GM10266 (cell line): ENCODE results near the gene ADGRV1.
"Not testable (repeated sequence)": the region's sequence is repeated elsewhere in the genome, so short reads cannot be mapped to it uniquely, and the experiment has no call there.

Experiments used
- DNase-seq: peaks from one replicate; pipeline ENCODE4 v3.0.0; 2012; ENCODE audit errors: extremely low spot score
- TF ChIP-seq, protein P1 (sequence below): IDR thresholded peaks from 2 replicates; pipeline ENCODE4 v1.5.1; 2012; ENCODE audit warnings: mild to moderate bottlenecking, low read depth; ENCODE audit not compliant: control insufficient read depth, insufficient read depth; ENCODE audit errors: missing control alignments

Gene ADGRV1

DNA sequence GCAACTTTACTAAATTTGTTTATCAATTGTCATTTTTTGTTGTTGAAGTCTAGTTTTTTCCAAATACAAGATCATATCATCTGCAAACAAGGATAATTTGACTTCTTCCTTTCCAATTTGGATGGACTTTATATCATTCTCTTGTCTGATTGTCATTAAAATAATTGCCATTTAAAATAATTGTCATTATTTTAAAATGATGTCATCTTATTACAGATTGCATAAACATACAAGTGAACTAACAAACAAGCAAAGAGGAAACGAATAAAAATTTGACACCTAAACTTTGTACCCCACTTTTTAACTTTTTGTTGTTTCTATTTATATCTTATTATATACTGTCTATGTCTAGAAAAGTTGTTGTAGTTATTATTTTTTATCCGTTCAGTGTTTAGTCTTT lies 275.2 kb downstream of the ADGRV1 start:
- DNase-seq, result no peak
- TF ChIP-seq, protein P1, sequence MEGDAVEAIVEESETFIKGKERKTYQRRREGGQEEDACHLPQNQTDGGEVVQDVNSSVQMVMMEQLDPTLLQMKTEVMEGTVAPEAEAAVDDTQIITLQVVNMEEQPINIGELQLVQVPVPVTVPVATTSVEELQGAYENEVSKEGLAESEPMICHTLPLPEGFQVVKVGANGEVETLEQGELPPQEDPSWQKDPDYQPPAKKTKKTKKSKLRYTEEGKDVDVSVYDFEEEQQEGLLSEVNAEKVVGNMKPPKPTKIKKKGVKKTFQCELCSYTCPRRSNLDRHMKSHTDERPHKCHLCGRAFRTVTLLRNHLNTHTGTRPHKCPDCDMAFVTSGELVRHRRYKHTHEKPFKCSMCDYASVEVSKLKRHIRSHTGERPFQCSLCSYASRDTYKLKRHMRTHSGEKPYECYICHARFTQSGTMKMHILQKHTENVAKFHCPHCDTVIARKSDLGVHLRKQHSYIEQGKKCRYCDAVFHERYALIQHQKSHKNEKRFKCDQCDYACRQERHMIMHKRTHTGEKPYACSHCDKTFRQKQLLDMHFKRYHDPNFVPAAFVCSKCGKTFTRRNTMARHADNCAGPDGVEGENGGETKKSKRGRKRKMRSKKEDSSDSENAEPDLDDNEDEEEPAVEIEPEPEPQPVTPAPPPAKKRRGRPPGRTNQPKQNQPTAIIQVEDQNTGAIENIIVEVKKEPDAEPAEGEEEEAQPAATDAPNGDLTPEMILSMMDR, result no peak

DNA sequence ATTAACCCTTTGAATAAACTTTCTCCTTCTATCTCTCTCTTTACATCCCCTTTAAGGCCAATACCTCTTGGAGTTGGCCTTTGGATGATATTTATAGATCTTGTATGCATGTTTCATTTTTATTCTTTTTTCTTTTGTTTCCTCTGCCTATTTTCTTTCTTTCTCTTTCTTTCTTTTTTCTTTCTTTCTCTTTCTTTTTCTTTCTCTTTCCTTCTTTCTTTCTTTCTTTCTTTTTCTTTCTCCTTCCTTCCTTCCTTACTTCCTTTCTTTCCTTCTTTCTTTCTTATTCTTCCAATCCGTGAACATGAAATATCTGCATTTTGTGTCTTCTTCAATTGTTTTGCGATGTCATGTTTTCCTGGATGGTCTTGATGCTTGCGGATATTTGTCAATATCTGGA lies 276.1 kb downstream of the ADGRV1 start:
- TF ChIP-seq, protein P1, result no peak
- no peak for DNase-seq

DNA sequence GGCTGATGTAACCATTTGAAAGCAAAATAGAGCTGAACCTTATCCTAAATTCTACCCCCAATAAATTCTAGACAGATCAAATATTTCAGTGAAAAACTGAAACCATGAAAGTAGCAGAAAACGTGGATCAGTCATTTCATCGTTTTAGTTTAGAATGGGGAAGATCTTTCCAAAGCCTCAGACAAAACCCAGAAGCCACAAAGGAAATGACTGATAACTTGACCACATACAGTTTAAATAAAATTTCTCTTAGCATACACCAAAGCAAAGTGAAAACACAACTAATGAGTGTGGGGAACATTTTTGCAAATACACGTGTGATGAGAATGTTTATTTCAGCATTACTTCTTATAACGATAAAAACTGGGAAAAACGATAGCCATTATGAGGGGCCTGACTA lies 284.8 kb downstream of the ADGRV1 start:
- TF ChIP-seq, protein P1, result no peak
- no peak for DNase-seq

DNA sequence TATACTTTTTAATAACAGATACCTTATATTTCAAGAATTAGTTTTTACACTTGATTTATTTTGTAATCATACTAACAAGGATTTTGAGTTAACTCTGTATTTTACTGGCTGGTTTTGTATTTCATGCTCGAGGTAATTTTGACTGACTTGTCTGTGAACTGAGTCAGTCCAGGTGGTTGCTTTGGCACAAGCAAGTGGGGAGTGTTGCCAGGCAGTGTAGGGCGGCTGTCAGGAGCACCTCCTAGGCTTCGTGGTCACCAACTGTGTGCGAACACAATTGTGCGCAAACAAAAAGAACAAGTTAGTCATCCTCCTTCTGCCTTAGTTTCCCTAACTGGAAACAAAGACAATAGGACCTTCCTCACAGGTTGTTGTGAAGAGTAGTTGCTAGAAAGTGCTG lies 286.3 kb downstream of the ADGRV1 start:
- TF ChIP-seq, protein P1, result no peak
- no peak for DNase-seq

DNA sequence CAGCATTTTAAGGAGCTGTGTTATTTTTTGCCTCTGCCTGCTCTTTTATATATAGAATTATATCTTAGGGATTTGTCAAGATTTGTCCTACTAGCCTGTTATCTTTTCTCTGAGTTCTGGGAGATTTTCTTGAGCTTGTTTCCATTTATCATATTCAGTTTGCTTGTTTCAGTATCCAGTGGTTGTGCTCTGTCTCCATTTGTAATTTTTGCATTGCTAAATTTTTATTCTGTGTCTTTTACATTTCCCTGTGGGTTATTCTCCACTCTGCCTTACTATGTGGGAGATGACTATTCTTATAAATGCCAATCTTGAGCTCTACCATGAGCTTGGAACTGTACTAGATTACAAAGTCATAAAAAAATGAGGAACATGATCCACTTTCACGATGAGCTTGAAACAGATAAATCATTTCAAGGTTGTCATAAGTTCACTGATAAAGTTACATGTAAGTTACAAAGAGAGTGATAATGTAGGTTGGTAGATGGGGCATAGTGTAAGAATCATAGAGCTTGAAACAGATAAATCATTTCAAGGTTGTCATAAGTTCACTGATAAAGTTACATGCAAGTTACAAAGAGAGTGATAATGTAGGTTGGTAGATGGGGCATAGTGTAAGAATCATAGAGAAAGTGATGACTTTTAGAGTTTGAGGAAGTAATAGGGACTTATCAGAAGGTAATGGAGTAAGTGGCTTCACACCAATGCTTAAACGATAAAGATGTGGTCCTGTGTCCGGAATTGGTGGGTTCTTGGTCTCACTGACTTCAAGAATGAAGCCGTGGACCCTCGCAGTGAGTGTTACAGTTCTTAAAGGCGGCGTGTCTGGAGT lies 287.3 kb downstream of the ADGRV1 start:
- no peak for DNase-seq
- TF ChIP-seq, protein P1, result no peak

DNA sequence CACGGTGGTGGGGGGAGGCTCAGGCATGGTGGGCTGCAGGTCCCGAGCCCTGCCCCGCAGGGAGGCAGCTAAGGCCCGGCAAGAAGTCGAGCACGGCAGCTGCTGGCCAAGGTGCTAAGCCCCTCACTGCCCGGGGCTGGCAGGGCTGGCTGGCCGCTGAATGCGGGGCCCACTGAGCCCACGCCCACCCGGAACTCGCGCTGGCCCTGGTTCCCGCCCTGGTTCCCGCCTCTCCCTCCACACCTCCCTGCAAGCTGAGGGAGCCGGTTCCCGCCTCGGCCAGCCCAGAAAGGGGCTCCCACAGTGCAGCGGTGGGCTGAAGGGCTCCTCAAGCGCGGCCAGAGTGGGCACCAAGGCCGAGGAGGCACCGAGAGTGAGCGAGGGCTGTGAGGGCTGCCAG lies 289.0 kb downstream of the ADGRV1 start:
- not testable (repeated sequence) for DNase-seq

DNA sequence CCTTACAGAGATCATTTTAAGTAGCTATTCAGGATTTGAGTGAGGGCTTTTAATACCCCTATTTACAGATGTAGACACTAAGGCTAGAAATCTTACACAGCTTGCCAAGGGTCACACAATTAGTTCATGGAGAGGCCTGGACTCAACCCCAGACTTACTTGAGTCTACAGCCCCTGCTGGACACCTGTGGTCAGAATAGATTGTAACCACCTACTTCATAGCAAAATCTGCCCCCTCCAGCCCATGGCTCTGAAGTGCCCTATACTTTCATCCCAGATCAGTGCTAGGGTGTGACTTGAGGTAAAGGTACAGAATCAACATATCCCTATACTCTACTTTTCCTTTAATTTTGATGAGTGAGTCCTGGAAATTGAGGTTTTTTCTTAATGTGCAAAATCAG lies 291.3 kb downstream of the ADGRV1 start:
- DNase-seq, result no peak
- TF ChIP-seq, protein P1, result no peak

DNA sequence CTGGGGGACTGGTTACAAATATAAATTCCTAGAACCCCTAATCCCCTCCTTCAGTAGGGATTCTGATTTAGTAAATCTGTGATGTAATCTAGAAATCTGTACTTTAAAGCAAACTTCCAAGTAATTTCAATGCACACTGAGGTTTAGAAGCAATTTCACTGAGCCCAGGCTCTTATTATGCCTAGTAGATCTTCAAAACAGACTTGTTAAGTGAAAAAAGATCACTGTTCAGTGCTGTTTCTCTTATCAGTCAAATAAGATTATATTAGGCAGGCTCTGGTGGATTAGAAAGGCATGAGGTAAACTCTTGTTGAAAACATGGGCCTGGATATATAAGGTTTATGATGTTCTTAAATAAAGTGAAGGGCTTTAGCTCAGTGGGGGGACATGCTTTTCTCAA lies 293.9 kb downstream of the ADGRV1 start:
- TF ChIP-seq, protein P1, result no peak
- DNase-seq, result no peak
